Large intestine (tissue), 3 donors: Measurements from ENCODE around the gene PAPOLA. TPM values are rescaled to one million over a fixed set of nuclear protein-coding genes. Genes with fewer than 3 reads are reported as not detected.

Source experiments
- DNase-seq, 2 donors: peaks; one replicate each; pipeline versions ENCODE4 v3.0.0 to v3.0.0-alpha.2; 2013
- H3K27ac ChIP-seq: one replicate; pipeline ENCODE4 v1.5.1; 2013; ENCODE audit warnings: low read length
- H3K27me3 ChIP-seq: 2 replicates; pipeline ENCODE4 v1.6.1; 2013; ENCODE audit warnings: low read length; ENCODE audit not compliant: control insufficient read depth, insufficient read depth
- H3K36me3 ChIP-seq: 2 replicates; pipeline ENCODE4 v1.6.1; 2013; ENCODE audit warnings: low read length; ENCODE audit not compliant: control insufficient read depth, insufficient read depth
- H3K4me1 ChIP-seq: one replicate; pipeline ENCODE4 v1.6.1; 2013; ENCODE audit warnings: low read length; ENCODE audit not compliant: control insufficient read depth, insufficient read depth
- H3K4me3 ChIP-seq: one replicate; pipeline ENCODE4 v1.5.1; 2013; ENCODE audit warnings: low read length
- H3K9me3 ChIP-seq: one replicate; pipeline ENCODE4 v1.6.1; 2013; ENCODE audit warnings: mild to moderate bottlenecking, low read depth, low read length, moderate library complexity; ENCODE audit not compliant: control insufficient read depth
- WGBS: methylation state at CpG from one replicate; pipeline ENCODE4 v1.1.5; 2013; ENCODE audit warnings: low lambda C conversion rate; ENCODE audit not compliant: insufficient coverage; 5-methylcytosine and 5-hydroxymethylcytosine counted together
- polyA plus RNA-seq: library from polyadenylated mRNA; unstranded; fragments of 120-200 nt; gene quantifications from one replicate; pipeline ENCODE4 v1.2.1, GENCODE V29; 2013

Gene PAPOLA
- polyA plus RNA-seq, 1 donor = 173 TPM

DNA sequence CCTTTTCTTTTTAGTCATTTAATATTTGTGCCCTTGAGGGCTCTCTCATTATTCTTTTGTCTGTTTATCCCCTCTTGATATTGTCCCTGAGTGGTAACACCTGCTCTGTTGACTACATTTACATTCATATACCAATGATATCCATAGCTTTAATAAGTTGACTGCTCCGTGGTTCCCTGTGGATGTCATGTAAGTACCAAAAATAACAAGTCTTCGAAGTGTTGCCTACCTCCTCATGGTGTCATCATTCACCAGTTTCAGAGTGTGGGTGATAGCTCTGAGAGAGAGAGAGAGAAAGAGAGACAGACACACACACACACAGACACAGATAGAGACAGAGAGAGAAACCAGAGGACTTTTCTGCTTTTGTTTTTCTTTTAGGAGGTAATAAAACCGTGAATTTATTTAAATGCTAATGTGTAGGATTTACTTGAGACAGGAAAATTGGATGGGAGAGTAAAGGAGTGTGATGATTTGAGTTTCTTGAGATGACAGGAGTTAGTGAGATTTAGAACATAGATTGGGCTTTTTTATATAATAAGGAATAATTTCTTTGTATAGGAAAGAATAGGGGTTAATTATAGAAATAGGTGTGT is 52.2 kb downstream of the PAPOLA start:
- H3K9me3 ChIP-seq = no peaks in the 10 kb centered on the region
- no peak overlapping the region for H3K27ac ChIP-seq
- no peak for DNase-seq
- H3K27me3 ChIP-seq = no peaks in the 10 kb centered on the region
- H3K36me3 ChIP-seq = peaks cover 67% of the 10 kb centered on the region
- 100% methylated on average over 1 of the region's 3 CpGs for WGBS
- H3K4me3 ChIP-seq = no peak overlapping the region
- no peaks in the 10 kb centered on the region for H3K4me1 ChIP-seq

DNA sequence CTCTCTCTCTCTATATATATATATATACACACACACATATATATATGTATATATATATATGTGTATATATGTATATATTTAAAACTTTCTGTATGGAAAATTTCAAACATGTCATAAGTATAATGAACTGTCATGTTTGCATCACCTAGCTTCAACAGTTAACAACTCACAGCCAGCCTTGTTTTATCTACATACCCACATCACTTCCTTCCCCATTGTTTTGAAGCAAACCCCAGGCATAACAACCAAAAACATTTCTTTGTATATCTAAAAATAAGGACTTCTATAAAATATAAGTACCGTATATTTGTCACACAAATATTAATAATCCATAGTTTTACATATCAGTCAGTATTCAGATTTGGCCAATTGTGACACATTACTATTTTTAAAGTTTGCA is 57.4 kb downstream of the PAPOLA start:
- no peak for DNase-seq
- WGBS = 100% methylated on average over 1 of the region's 1 CpG
- peaks cover 48% of the 10 kb centered on the region for H3K36me3 ChIP-seq
- no peaks in the 10 kb centered on the region for H3K27me3 ChIP-seq
- H3K9me3 ChIP-seq = no peaks in the 10 kb centered on the region
- no peaks in the 10 kb centered on the region for H3K4me1 ChIP-seq
- H3K4me3 ChIP-seq = no peak overlapping the region
- H3K27ac ChIP-seq = no peak overlapping the region

DNA sequence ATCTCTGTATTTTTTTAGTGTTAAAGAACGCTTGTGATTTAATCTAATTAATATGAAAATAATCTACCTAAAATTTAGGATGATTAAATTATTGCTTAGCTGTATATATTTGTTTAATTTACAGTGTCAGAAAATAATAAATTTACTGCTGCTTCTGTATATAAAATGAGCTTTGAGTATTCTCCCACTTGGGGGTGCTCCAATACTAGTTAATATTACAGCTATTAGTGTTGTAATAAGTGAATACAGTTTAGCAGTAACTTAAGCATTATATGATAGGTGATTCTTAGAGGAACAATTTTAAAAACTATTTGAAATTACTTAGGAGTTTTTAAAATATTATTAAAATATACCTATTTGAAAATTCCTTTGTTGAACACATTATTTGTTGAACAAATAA is 62.2 kb downstream of the PAPOLA start:
- Histone ChIP-seq H3K4me1 (no peaks in the 10 kb centered on the region), H3K27me3 (no peaks in the 10 kb centered on the region), H3K9me3 (no peaks in the 10 kb centered on the region), H3K4me3 (no peak overlapping the region), H3K27ac (no peak overlapping the region), H3K36me3 (peaks cover 25% of the 10 kb centered on the region)
- DNase-seq = no peak
- WGBS = no CpG with 5 or more reads among the region's 1 CpG

DNA sequence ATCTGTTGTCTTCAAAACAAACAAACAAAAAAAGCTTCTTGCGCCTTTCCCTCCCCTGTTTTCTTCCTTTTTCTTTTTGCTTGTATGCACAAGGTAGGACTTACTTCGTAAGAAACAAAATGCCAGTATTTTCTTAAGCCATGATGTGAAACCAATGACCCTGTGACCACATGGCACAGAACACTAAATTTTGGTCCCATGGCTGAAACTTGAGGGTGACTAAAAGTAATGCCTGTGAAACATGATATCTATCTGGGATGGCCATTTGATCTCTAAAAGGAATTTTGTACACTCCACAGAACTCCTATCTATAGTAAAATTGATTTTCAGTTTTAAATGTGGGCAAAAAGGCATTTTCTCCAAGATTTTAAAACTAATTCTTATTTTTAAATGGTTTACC is 63.6 kb downstream of the PAPOLA start:
- Histone ChIP-seq H3K4me3 (no peak overlapping the region), H3K9me3 (no peaks in the 10 kb centered on the region), H3K27me3 (no peaks in the 10 kb centered on the region), H3K27ac (no peak overlapping the region), H3K4me1 (no peaks in the 10 kb centered on the region), H3K36me3 (peaks cover 26% of the 10 kb centered on the region)
- DNase-seq = no peak
- 83% methylated on average over 1 of the region's 2 CpGs for WGBS

DNA sequence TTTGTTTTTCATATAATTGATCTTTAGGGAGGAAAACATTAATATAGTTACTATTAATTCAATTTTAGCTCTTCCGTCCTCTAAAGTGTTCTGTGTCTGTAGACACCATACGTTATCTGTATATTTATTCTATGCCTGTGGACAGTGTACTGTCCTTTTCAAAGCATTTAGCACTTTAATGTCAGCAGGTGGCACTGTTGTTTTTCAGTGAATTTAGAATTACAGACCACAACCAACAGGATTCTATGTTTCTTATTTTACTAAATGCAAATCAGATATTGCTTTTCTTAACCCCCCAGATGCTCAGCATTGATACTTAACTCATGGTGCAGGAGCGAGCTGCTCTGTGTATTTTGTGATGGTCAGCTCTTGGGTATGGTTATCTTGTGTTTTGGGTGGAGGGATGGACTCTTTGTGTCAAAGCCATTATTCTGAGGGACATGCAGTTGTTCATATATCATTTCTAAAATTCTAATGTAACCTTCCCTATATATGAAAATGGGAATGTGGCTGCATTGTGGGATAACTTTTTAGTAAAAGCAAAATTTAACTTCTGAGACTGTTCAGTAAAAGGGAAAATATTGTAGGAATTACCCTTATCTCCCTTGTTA is 65.2 kb downstream of the PAPOLA start:
- WGBS = 58% methylated on average over 2 of the region's 3 CpGs

DNA sequence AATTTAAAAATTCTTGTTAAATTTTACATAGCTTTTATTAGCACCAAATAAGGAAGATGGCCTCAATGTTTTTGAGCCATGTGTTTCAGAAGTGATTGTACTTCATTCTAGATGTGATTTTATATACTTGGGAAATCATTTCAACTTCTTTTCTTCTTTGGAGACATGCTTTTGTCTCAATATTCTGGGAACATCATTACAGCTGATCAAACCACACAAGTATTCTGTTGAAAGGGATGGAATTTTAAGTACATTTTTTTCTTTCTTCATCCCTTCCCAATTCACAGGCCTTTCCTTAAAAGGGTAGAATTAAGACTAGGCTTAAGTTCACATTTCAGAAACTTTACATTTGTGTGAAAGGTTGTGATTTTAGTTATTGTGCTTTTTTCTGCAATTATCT is 66.4 kb downstream of the PAPOLA start:
- no peak for DNase-seq
- H3K4me3 ChIP-seq = no peak overlapping the region
- H3K27me3 ChIP-seq = no peaks in the 10 kb centered on the region
- no peaks in the 10 kb centered on the region for H3K9me3 ChIP-seq
- no peaks in the 10 kb centered on the region for H3K4me1 ChIP-seq
- peaks cover 22% of the 10 kb centered on the region for H3K36me3 ChIP-seq
- no peak overlapping the region for H3K27ac ChIP-seq

More for the DNA sequence above, 65.2 kb downstream of the PAPOLA start:
- H3K27me3 ChIP-seq = no peaks in the 10 kb centered on the region
- peaks cover 27% of the 10 kb centered on the region for H3K36me3 ChIP-seq
- no peaks in the 10 kb centered on the region for H3K4me1 ChIP-seq
- no peaks in the 10 kb centered on the region for H3K9me3 ChIP-seq
- H3K4me3 ChIP-seq = no peak overlapping the region
- DNase-seq = no peak
- no peak overlapping the region for H3K27ac ChIP-seq

DNA sequence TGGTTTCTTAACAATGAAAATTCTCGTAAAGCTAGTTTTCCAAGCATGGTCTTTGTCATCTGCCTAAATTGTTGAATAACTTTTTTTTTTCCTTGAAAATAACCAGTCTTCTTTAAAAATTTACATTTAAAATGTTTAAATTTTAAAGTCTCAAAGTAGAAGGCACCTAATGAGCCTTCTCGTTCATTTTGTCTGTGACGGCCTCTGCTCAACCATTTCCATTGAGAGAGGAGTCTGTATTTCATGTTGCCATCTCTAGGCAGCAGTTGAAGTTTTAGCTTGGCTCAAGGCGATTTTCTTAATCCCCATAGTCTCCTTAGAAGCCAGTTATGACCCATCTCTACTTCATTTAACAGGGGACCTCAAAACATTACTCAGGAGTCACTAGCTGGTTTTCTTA is 69.1 kb downstream of the PAPOLA start:
- Histone ChIP-seq H3K36me3 (peaks cover 17% of the 10 kb centered on the region), H3K27me3 (no peaks in the 10 kb centered on the region), H3K9me3 (no peaks in the 10 kb centered on the region), H3K4me3 (no peak overlapping the region), H3K27ac (no peak overlapping the region), H3K4me1 (no peaks in the 10 kb centered on the region)
- no peak for DNase-seq
- no CpG with 5 or more reads among the region's 4 CpGs for WGBS

DNA sequence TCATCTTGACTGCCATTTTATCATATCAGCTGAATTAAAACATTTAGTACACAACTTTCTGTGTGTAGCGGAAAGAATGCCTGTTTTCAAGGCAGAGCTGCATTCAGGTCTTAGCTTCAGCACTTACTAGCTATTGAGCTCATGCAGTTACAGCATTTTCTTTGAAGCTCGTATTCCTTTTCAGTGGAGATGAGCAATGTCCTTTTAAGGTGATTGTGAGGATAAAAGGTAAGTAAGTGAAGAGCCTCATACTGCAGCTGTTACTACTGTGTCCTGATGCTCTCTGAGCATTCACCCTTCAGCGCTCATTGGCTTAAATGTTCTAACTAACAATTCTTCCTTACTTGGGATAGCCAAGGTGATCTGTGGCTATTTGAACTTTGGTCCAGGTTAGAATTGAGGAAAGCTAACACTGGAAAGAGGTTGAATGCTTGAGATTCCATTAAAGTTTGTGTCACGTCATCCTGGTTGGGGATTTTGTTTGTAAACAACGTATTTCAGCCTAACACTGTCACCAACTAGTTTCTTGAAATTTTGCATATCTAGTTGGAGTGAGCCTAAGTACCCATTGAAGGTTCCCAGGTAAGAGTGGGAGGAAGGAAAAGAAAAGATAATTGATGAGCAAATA is 71.4 kb downstream of the PAPOLA start:
- no peaks in the 10 kb centered on the region for H3K4me1 ChIP-seq
- peaks cover 12% of the 10 kb centered on the region for H3K36me3 ChIP-seq
- no peaks in the 10 kb centered on the region for H3K9me3 ChIP-seq
- H3K4me3 ChIP-seq = no peak overlapping the region
- H3K27ac ChIP-seq = no peak overlapping the region
- WGBS = 100% methylated on average over 1 of the region's 5 CpGs
- DNase-seq = no peak
- H3K27me3 ChIP-seq = no peaks in the 10 kb centered on the region

DNA sequence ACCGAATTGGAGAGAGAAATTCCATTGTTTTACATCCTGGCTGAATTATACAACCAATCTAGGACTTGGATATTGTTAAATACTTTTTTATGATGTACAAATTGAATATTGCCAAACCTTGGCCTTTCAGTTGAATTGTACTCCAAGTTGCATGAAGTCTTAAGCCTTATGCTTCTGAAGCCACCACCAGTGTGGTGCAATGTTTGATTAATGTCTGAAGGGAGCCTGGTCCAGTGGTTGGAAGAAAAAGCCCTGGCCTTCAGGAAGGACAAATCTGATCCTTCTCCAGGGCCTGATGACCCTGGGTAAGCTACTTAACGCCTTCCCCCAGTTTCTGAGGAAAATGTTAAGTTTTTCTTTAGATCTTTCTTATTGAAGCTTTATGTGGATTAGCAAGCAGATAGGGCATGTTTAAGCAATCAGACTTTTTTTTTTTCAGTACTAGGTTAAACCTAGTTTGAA is 72.0 kb downstream of the PAPOLA start:
- 80% methylated on average over 1 of the region's 2 CpGs for WGBS
- H3K36me3 ChIP-seq = peaks cover 12% of the 10 kb centered on the region

DNA sequence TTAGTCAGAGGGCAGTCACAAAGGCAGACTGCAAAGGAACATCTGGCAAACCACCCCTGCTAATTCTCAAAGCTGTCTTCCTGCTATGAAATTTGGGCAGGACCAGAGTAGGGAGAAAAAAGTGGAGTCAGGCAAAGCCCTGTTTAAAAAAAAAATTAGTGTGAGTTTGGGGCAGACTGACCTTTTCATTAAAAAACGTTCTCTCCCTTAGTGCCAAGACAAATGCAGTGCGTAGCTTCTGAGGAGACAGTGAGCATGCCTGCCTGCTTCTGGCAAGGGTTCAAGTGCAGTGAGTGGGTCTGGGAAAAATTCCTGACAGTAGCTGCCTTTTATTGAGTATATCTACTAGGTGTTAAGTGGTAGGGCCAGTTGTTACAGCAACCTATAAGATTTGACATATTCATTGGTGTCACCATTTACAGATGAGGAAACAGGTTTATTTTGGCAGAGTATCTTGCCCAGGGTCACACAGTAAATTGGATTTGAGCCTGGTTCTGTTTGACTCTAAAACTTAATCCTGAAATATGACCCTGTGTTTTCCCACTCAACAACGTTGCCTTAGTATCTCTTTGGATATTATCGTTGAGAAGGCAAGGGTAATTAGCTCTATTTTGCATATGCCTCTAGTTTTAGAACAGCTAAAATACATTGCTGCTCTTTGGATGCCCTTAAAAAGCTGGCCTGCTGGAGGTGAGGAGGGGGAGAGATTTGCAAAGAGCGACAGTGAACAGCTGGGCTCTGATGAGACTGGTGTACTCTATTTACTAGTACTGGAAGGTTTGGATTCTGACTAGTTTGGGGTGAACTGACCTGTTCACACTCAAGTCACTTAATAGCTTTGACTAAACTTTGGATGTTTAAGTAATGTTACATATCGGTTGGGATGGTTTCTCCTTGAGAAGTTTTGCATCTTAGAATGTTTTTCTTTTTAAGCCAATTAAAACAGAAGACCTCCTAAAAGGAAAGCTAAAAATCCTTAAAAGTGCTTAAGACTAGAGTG is 72.8 kb downstream of the PAPOLA start:
- H3K27ac ChIP-seq = no peak overlapping the region
- no peaks in the 10 kb centered on the region for H3K9me3 ChIP-seq
- no peak overlapping the region for H3K4me3 ChIP-seq
- H3K4me1 ChIP-seq = no peaks in the 10 kb centered on the region
- DNase-seq = no peak
- no peaks in the 10 kb centered on the region for H3K27me3 ChIP-seq
- H3K36me3 ChIP-seq = peaks cover 12% of the 10 kb centered on the region
- WGBS = 70% methylated on average over 2 of the region's 6 CpGs

More for the DNA sequence above, 72.0 kb downstream of the PAPOLA start:
- no peak overlapping the region for H3K4me3 ChIP-seq
- H3K27me3 ChIP-seq = no peaks in the 10 kb centered on the region
- H3K4me1 ChIP-seq = no peaks in the 10 kb centered on the region
- DNase-seq = no peak
- no peak overlapping the region for H3K27ac ChIP-seq
- H3K9me3 ChIP-seq = no peaks in the 10 kb centered on the region
